KMS-11 (cell line): ENCODE measurements around the gene AKT2.
"Not testable (repeated sequence)": the region's sequence is repeated elsewhere in the genome, so short reads cannot be mapped to it uniquely, and the experiment has no call there.

Experiments used
- H2AFZ ChIP-seq: fragments of 200-600 bp; sonication (generic); 2 replicates; pipeline ENCODE4 v1.6.1; 2016; ENCODE audit warnings: antibody characterized with exemption, mixed run types, low read depth
- H3K27ac ChIP-seq: fragments of 200-600 bp; sonication (generic); 2 replicates; pipeline ENCODE4 v1.6.1; 2016; ENCODE audit warnings: mild to moderate bottlenecking, mixed run types
- H3K27me3 ChIP-seq: fragments of 200-600 bp; sonication (generic); 2 replicates; pipeline ENCODE4 v1.6.1; 2017; ENCODE audit warnings: mild to moderate bottlenecking, low read depth, mixed run types, moderate library complexity; ENCODE audit not compliant: insufficient read depth
- H3K36me3 ChIP-seq: fragments of 200-600 bp; sonication (generic); 2 replicates; pipeline ENCODE4 v1.6.1; 2017; ENCODE audit warnings: mild to moderate bottlenecking, mixed run types; ENCODE audit not compliant: insufficient read depth
- H3K4me1 ChIP-seq: fragments of 200-600 bp; sonication (generic); 2 replicates; pipeline ENCODE4 v1.6.1; 2016; ENCODE audit warnings: mild to moderate bottlenecking, low read depth, mixed run types; ENCODE audit not compliant: poor library complexity, severe bottlenecking
- H3K4me2 ChIP-seq: fragments of 200-600 bp; sonication (generic); 2 replicates; pipeline ENCODE4 v1.7.0; 2016; ENCODE audit warnings: mild to moderate bottlenecking, mixed run types
- H3K4me3 ChIP-seq: fragments of 200-600 bp; sonication (generic); IDR thresholded peaks from 2 replicates; pipeline ENCODE4 v1.6.1; 2017; ENCODE audit warnings: low read depth, low read length, mixed read lengths; ENCODE audit not compliant: insufficient read depth
- H3K79me2 ChIP-seq: fragments of 200-600 bp; sonication (generic); 2 replicates; pipeline ENCODE4 v1.6.1; 2016; ENCODE audit warnings: low read depth, mixed run types; ENCODE audit not compliant: insufficient read depth
- H3K9ac ChIP-seq: fragments of 200-600 bp; sonication (generic); 2 replicates; pipeline ENCODE4 v1.6.1; 2016; ENCODE audit warnings: mild to moderate bottlenecking, mixed run types
- H4K20me1 ChIP-seq: fragments of 200-600 bp; sonication (generic); 2 replicates; pipeline ENCODE4 v1.6.1; 2016; ENCODE audit warnings: mild to moderate bottlenecking, mixed run types; ENCODE audit not compliant: insufficient read depth
- TF ChIP-seq, protein P1 (sequence below): fragments of 200-600 bp; sonication (generic); conservative IDR thresholded peaks from 2 replicates; pipeline ENCODE4 v1.6.1; 2017; ENCODE audit warnings: low read depth, mild to moderate bottlenecking, antibody characterized with exemption, low read length, moderate library complexity, mixed read lengths

Gene AKT2

DNA sequence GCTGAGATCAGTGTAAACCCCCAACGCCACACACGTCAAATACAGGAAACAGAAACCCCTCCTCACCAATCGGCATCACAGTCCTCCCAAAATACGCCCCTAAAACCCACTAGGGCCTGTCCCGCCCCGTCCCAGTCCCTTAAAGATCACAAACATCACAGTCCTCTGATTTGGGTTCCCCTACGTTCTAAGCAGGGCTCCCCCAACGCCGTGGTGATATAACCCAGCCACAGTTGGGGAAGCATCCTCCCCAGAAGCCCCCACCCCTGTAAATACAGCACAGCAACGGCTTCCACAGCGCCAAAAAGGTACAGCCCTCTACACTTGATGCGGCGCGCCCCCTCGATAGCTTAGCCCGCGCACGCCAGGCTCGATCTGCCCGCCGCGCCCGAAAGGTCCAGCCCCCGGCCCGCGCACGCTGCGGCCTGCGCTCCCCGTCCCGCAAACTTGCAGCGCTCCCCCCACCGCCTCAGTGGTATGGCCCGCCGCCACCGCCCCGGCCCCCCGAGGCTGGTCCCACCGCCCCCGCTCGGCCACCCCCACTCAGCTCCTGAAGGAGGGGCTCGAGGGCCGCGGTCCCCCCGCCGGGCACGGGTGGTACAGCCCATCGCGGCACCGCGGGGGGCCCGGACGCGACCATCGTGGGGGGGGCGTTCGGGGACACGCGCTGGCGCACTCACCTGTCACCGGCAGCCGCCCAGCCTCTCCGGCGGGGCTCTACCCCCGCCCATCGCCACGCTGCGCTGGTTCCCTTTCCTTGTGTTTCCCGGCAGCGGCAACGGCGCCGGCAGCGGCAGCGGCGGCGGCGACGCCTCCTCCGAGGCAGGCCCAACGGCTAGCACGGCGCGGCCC is at the start of gene AKT2:
TSS of gene AKT2 (minus strand) at position 845 of the 852 bp plus-strand sequence. CDS start 20,078 bp downstream, outside the sequence.
- TF ChIP-seq, protein P1, sequence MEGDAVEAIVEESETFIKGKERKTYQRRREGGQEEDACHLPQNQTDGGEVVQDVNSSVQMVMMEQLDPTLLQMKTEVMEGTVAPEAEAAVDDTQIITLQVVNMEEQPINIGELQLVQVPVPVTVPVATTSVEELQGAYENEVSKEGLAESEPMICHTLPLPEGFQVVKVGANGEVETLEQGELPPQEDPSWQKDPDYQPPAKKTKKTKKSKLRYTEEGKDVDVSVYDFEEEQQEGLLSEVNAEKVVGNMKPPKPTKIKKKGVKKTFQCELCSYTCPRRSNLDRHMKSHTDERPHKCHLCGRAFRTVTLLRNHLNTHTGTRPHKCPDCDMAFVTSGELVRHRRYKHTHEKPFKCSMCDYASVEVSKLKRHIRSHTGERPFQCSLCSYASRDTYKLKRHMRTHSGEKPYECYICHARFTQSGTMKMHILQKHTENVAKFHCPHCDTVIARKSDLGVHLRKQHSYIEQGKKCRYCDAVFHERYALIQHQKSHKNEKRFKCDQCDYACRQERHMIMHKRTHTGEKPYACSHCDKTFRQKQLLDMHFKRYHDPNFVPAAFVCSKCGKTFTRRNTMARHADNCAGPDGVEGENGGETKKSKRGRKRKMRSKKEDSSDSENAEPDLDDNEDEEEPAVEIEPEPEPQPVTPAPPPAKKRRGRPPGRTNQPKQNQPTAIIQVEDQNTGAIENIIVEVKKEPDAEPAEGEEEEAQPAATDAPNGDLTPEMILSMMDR = no peak; the same call in 1 of the 2 replicates
- peaks cover 21% of the 10 kb centered on the region for H3K4me1 ChIP-seq

DNA sequence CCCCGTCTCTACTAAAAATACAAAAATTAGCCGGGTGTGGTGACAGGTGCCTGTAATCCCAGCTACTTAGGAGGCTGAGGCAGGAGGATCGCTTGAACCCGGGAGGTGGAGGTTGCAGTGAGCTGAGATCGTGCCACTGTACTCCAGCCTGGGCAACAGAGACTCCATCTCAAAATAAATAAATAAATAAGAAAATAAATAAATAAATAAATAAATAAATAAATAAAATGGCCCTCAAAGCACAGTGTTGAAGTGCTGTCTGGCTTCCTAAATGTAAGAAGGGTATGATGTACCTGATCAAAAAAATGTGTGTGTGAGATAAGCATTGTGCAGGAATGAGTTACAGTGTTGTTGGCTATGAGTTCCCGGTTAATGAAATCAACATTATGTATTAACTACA is 47.9 kb upstream of the AKT2 start:
- not testable (repeated sequence) for H3K4me2 ChIP-seq, H2AFZ ChIP-seq, H3K27me3 ChIP-seq, H3K36me3 ChIP-seq, H3K79me2 ChIP-seq, H4K20me1 ChIP-seq, H3K4me1 ChIP-seq, H3K4me3 ChIP-seq, H3K27ac ChIP-seq, H3K9ac ChIP-seq

More for the DNA sequence above, at the start of gene AKT2:
- Histone ChIP-seq H4K20me1 (no peaks in the 10 kb centered on the region), H3K27ac (peak within 1 kb of the TSS; percentile 75), H3K9ac (peak within 1 kb of the TSS; percentile 83), H3K36me3 (no peaks in the 10 kb centered on the region), H3K4me3 (no peak within 1 kb of the TSS), H2AFZ (peak within 1 kb of the TSS; percentile 84), H3K27me3 (no peaks in the 10 kb centered on the region), H3K79me2 (peaks cover 51% of the 10 kb centered on the region), H3K4me2 (peak within 1 kb of the TSS; percentile 77)

DNA sequence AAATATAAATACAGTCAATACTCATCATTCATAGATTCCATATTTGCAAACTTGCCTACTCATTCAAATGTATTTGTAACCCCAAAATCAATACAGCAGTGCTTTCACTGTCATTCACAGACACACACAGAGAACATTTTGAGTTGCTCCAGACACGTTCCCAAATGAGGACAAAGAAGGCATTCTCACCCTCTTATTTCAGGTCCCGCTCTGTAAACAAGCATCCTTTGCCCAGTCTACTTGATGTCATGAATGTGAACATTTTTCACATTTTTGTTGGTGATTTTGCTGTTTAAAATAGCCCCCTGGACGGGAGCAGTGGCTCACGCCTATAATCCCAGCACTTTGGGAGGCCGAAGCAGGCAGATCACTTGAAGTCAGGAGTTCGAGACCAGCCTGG is 47.5 kb upstream of the AKT2 start:
- TF ChIP-seq, protein P1 = no peak
- Histone ChIP-seq H3K9ac (no peak overlapping the region), H3K79me2 (no peaks in the 10 kb centered on the region), H3K27me3 (no peaks in the 10 kb centered on the region), H3K4me1 (peaks cover 3% of the 10 kb centered on the region), H3K4me2 (no peak overlapping the region), H3K36me3 (peaks cover 6% of the 10 kb centered on the region; the same call in 1 of the 2 replicates), H2AFZ (no peak overlapping the region), H4K20me1 (no peaks in the 10 kb centered on the region), H3K4me3 (no peak overlapping the region), H3K27ac (no peak overlapping the region)

DNA sequence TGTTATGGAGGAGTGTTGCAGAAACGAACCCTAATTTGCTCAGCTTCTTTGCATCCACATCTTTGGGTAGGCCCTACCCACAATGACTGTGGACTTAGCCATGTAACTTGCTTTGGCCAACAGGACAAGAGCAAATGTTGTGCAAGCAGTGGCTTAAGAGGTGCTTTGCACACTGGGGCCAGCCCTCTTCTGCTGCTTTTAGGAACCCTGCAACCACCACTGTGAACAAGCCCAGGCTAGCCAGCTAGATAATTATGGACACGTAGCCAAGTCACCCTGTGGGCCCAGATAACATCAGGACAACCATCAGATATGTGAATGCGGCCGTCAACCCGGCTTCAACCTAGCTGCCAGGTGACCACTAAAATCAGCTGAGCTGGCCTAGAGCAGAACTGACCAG is 45.9 kb upstream of the AKT2 start:
- Histone ChIP-seq H2AFZ (no peak overlapping the region), H3K9ac (no peak overlapping the region), H3K4me3 (no peak overlapping the region), H3K4me1 (peaks cover 3% of the 10 kb centered on the region), H3K27me3 (no peaks in the 10 kb centered on the region), H3K36me3 (peaks cover 6% of the 10 kb centered on the region; the same call in 1 of the 2 replicates), H3K27ac (no peak overlapping the region), H3K79me2 (no peaks in the 10 kb centered on the region), H3K4me2 (no peak overlapping the region), H4K20me1 (no peaks in the 10 kb centered on the region)
- TF ChIP-seq, protein P1 = no peak

DNA sequence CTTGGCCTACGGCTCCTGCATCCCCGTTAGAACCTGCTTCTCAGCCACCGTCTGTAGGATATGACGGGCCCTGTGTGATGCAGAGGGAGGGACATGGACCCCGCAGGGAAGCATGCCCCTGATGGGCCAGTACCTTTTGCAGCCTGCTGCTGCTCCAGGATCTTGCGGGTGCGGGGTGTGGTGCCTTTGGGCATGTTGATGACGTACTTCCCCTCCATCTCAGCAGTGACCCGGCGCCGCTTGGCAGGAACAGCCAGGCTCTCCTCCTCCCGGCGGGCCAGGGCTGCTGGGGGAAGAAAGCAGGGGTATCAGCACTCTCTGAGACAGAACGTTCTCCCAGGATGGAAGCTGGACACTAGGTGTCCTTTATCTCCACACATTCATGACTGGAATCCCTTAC is 41.1 kb upstream of the AKT2 start:
- Histone ChIP-seq H4K20me1 (no peaks in the 10 kb centered on the region), H3K79me2 (no peaks in the 10 kb centered on the region), H3K4me1 (no peaks in the 10 kb centered on the region), H3K4me2 (no peak overlapping the region), H3K27ac (no peak overlapping the region), H3K36me3 (peaks cover 6% of the 10 kb centered on the region; the same call in 1 of the 2 replicates), H2AFZ (no peak overlapping the region), H3K9ac (no peak overlapping the region), H3K4me3 (no peak overlapping the region), H3K27me3 (no peaks in the 10 kb centered on the region)
- TF ChIP-seq, protein P1 = no peak
